ENCODE results near the gene ZRANB3.

DNA sequence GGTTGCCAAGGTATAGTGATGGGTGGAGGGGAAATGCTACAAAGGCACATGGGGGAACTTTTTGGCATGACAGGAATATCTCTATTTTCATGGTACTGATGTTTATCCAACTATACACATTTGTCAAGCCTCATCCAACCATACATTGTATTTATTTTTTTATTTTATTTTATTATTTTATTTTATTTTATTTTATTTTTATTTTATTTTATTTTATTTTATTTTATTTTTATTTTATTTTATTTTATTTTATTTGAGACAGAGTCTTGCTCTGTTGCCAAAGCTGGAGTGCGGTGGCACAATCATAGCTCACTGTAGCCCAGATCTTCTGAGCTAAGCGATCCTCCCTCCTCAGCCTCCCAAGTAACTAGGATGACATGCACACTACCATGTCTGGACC, 219.1 kb downstream of the ZRANB3 start:
- no peak for TF ChIP-seq EZH2phosphoT487 (IDR thresholded peaks at IDR 0.05; ENCODE audit: low read depth)
- TF ChIP-seq, protein P1, sequence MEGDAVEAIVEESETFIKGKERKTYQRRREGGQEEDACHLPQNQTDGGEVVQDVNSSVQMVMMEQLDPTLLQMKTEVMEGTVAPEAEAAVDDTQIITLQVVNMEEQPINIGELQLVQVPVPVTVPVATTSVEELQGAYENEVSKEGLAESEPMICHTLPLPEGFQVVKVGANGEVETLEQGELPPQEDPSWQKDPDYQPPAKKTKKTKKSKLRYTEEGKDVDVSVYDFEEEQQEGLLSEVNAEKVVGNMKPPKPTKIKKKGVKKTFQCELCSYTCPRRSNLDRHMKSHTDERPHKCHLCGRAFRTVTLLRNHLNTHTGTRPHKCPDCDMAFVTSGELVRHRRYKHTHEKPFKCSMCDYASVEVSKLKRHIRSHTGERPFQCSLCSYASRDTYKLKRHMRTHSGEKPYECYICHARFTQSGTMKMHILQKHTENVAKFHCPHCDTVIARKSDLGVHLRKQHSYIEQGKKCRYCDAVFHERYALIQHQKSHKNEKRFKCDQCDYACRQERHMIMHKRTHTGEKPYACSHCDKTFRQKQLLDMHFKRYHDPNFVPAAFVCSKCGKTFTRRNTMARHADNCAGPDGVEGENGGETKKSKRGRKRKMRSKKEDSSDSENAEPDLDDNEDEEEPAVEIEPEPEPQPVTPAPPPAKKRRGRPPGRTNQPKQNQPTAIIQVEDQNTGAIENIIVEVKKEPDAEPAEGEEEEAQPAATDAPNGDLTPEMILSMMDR (IDR thresholded peaks at IDR 0.05; ENCODE audit: low read depth, low read length), result no peak

Measured in OCI-LY3 (cell line).